Loucy (cell line): ENCODE data around the gene GHRL.

ENCODE experiments used
- H2AFZ ChIP-seq: fragments of 200-600 bp; sonication (generic); 2 replicates; pipeline ENCODE4 v1.6.0; 2016; ENCODE audit warnings: antibody characterized with exemption, mild to moderate bottlenecking, low read length, moderate library complexity
- H3F3A ChIP-seq: fragments of 200-600 bp; 2 replicates; pipeline ENCODE4 v1.6.0; 2016; ENCODE audit warnings: antibody characterized with exemption, low read depth, mild to moderate bottlenecking
- H3K27me3 ChIP-seq: fragments of 200-600 bp; sonication (generic); 2 replicates; pipeline ENCODE4 v1.6.1; 2014; ENCODE audit warnings: low read length, mild to moderate bottlenecking; ENCODE audit not compliant: insufficient read depth, poor library complexity, severe bottlenecking
- H3K36me3 ChIP-seq: fragments of 200-600 bp; sonication (generic); 2 replicates; pipeline ENCODE4 v1.6.1; 2016; ENCODE audit warnings: low read length; ENCODE audit not compliant: insufficient read depth
- H3K4me1 ChIP-seq: fragments of 200-600 bp; sonication (generic); 2 replicates; pipeline ENCODE4 v1.5.1; 2014; ENCODE audit warnings: low read length, mild to moderate bottlenecking; ENCODE audit not compliant: insufficient read depth, poor library complexity, severe bottlenecking
- H3K4me2 ChIP-seq: fragments of 200-600 bp; sonication (generic); 2 replicates; pipeline ENCODE4 v1.6.0; 2014; ENCODE audit warnings: antibody characterized with exemption, low read length, low read depth, mild to moderate bottlenecking; ENCODE audit not compliant: poor library complexity, severe bottlenecking
- H3K4me3 ChIP-seq: fragments of 200-600 bp; sonication (generic); 2 replicates; pipeline ENCODE4 v1.5.1; 2014; ENCODE audit warnings: low read length, mild to moderate bottlenecking, mixed read lengths; ENCODE audit not compliant: poor library complexity, severe bottlenecking
- H3K79me2 ChIP-seq: fragments of 200-600 bp; sonication (generic); 2 replicates; pipeline ENCODE4 v1.6.1; 2014; ENCODE audit warnings: low read length; ENCODE audit not compliant: insufficient read depth
- H3K9ac ChIP-seq: fragments of 200-600 bp; sonication (generic); 2 replicates; pipeline ENCODE4 v1.6.0; 2014; ENCODE audit warnings: mild to moderate bottlenecking, low read depth, low read length, moderate library complexity; ENCODE audit not compliant: poor library complexity, severe bottlenecking
- H3K9me2 ChIP-seq: fragments of 200-600 bp; sonication (generic); replicated peaks from 2 replicates; pipeline ENCODE4 v1.6.1; 2016; ENCODE audit warnings: low read depth, low read length, mixed read lengths
- H3K9me3 ChIP-seq: fragments of 200-600 bp; sonication (generic); 2 replicates; pipeline ENCODE4 v1.6.1; 2014; ENCODE audit warnings: mild to moderate bottlenecking, antibody characterized with exemption, low read length, low read depth; ENCODE audit not compliant: insufficient read depth
- H4K20me1 ChIP-seq: fragments of 200-600 bp; sonication (generic); 2 replicates; pipeline ENCODE4 v1.6.0; 2014; ENCODE audit warnings: antibody characterized with exemption, low read length, mild to moderate bottlenecking; ENCODE audit not compliant: insufficient read depth, poor library complexity, severe bottlenecking
- EZH2phosphoT487 ChIP-seq: fragments of 200-600 bp; IDR thresholded peaks from 2 replicates; pipeline ENCODE4 v1.6.1; 2018; ENCODE audit warnings: antibody characterized with exemption, mild to moderate bottlenecking, moderate library complexity, borderline replicate concordance
- TF ChIP-seq, protein P1 (sequence below): fragments of 200-600 bp; sonication (generic); conservative IDR thresholded peaks from 2 replicates; pipeline ENCODE4 v1.5.1; 2014; ENCODE audit warnings: mild to moderate bottlenecking, antibody characterized with exemption, low read length

The GHRL gene

DNA sequence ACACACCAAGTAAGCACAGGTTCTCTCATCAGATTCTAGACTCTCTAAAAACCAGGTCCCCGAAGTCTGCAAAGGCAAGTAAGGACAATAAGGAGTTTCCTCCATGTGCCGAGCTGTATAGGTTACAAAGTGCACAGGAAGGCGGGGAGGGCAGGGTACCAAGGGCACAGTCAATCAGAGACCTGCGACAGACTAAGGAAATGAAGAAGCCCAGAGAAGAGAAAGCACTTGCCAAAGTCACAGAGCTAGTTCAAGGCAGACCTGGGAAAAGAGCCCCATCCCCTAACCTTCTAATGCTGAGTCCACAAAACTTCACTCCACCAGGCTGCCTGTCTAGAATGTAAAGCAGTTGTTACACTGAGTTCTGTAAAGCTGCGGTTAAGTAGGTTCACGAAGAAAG is 26.5 kb upstream of the GHRL start:
- H3K9me3 ChIP-seq = no peaks in the 10 kb centered on the region
- H2AFZ ChIP-seq = no peak overlapping the region
- H3K79me2 ChIP-seq = peaks cover 35% of the 10 kb centered on the region
- H3K36me3 ChIP-seq = peaks cover 31% of the 10 kb centered on the region; the same call in 1 of the 2 replicates
- peaks cover 8% of the 10 kb centered on the region for H3K4me1 ChIP-seq
- no peak for TF ChIP-seq EZH2phosphoT487
- TF ChIP-seq, protein P1, sequence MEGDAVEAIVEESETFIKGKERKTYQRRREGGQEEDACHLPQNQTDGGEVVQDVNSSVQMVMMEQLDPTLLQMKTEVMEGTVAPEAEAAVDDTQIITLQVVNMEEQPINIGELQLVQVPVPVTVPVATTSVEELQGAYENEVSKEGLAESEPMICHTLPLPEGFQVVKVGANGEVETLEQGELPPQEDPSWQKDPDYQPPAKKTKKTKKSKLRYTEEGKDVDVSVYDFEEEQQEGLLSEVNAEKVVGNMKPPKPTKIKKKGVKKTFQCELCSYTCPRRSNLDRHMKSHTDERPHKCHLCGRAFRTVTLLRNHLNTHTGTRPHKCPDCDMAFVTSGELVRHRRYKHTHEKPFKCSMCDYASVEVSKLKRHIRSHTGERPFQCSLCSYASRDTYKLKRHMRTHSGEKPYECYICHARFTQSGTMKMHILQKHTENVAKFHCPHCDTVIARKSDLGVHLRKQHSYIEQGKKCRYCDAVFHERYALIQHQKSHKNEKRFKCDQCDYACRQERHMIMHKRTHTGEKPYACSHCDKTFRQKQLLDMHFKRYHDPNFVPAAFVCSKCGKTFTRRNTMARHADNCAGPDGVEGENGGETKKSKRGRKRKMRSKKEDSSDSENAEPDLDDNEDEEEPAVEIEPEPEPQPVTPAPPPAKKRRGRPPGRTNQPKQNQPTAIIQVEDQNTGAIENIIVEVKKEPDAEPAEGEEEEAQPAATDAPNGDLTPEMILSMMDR = no peak
- H3K9me2 ChIP-seq = no peaks in the 10 kb centered on the region
- peaks cover 19% of the 10 kb centered on the region for H4K20me1 ChIP-seq
- peak overlapping the region; percentile 97 for H3K4me3 ChIP-seq
- H3K27me3 ChIP-seq = no peaks in the 10 kb centered on the region
- H3K9ac ChIP-seq = peak overlapping the region; percentile 99
- H3F3A ChIP-seq = no peaks in the 10 kb centered on the region
- peak overlapping the region; percentile 90 for H3K4me2 ChIP-seq

DNA sequence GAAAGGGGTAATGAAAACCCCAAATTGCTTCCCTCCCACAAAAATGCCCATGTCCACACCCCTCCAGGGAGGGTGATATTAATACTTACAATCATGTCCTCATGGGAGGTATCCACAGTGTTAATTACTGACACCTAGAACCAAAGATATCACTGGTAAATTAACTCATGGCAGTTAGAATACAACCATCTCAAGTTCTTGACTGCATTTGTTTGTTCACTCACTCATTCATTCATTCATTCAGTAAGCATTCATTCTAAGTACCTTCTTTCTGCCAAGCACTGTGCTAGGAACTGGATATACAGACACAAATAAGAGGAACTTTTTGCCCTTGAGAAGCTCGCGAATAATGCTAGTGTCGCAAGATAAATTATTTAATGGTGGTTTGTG is 25.2 kb upstream of the GHRL start:
- TF ChIP-seq, protein P1 = no peak
- no peak for TF ChIP-seq EZH2phosphoT487
- Histone ChIP-seq H3K9me3 (no peaks in the 10 kb centered on the region), H3K9me2 (no peaks in the 10 kb centered on the region), H2AFZ (no peak overlapping the region), H4K20me1 (peaks cover 19% of the 10 kb centered on the region), H3K79me2 (peaks cover 35% of the 10 kb centered on the region), H3K36me3 (peaks cover 41% of the 10 kb centered on the region; the same call in 1 of the 2 replicates), H3F3A (no peaks in the 10 kb centered on the region), H3K27me3 (no peaks in the 10 kb centered on the region), H3K9ac (no peak overlapping the region), H3K4me2 (peak overlapping the region; percentile 90), H3K4me1 (peaks cover 8% of the 10 kb centered on the region), H3K4me3 (no peak overlapping the region)

GRCh38 chr3:10317311-10317960 is 24.7 kb upstream of the GHRL start:
- H3K4me2 ChIP-seq = peak overlapping the region; percentile 90
- no peaks in the 10 kb centered on the region for H3F3A ChIP-seq
- H3K27me3 ChIP-seq = no peaks in the 10 kb centered on the region
- TF ChIP-seq EZH2phosphoT487 = no peak
- TF ChIP-seq, protein P1 = no peak
- no peaks in the 10 kb centered on the region for H3K9me3 ChIP-seq
- H3K4me3 ChIP-seq = no peak overlapping the region
- H3K79me2 ChIP-seq = peaks cover 35% of the 10 kb centered on the region
- no peak overlapping the region for H3K9ac ChIP-seq
- no peaks in the 10 kb centered on the region for H3K9me2 ChIP-seq
- H4K20me1 ChIP-seq = peaks cover 19% of the 10 kb centered on the region
- peaks cover 8% of the 10 kb centered on the region for H3K4me1 ChIP-seq
- H2AFZ ChIP-seq = no peak overlapping the region
- H3K36me3 ChIP-seq = peaks cover 47% of the 10 kb centered on the region; the same call in 1 of the 2 replicates
